ENCODE data around the gene GDF2.

- no peak for TF ChIP-seq CTCF (IDR thresholded peaks at IDR 0.05 in 4 of 5, conservative IDR thresholded peaks at IDR 0.05 in 1 of 5)
- TF ChIP-seq POLR2A (IDR thresholded peaks at IDR 0.05) = no peak
Observed at GRCh38 chr10:47287805-47288204, 34.4 kb upstream of the GDF2 start.
